C4-2B (cell line): ENCODE measurements around the gene COL23A1.

Experiments
- ZFX ChIP-seq: fragments of 450-650 bp; IDR thresholded peaks from 2 replicates; pipeline ENCODE4 v1.6.1; 2017
- TF ChIP-seq, protein P1 (sequence below): fragments of 450-650 bp; conservative IDR thresholded peaks from 2 replicates; pipeline ENCODE4 v1.5.1; 2017; ENCODE audit warnings: mild to moderate bottlenecking

DNA sequence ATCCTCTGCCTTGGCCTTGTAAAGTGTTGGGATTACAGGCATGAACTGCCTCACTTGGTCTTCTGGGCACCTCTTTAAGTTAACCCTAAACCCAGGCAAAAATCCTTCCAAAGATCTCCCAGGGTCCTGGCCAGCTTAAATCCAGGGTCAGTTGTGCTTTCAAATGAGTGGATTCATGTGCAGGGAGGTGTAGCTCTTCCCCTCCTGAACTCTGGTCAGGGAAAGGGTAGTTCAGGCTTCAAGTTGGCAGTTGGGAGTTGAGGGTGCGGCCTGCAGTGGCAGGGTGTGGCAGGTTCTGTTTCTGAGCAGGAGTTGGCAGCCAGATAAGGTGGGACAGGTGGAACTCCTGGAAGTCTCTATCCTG is 382.3 kb downstream of the COL23A1 start:
- TF ChIP-seq, protein P1, sequence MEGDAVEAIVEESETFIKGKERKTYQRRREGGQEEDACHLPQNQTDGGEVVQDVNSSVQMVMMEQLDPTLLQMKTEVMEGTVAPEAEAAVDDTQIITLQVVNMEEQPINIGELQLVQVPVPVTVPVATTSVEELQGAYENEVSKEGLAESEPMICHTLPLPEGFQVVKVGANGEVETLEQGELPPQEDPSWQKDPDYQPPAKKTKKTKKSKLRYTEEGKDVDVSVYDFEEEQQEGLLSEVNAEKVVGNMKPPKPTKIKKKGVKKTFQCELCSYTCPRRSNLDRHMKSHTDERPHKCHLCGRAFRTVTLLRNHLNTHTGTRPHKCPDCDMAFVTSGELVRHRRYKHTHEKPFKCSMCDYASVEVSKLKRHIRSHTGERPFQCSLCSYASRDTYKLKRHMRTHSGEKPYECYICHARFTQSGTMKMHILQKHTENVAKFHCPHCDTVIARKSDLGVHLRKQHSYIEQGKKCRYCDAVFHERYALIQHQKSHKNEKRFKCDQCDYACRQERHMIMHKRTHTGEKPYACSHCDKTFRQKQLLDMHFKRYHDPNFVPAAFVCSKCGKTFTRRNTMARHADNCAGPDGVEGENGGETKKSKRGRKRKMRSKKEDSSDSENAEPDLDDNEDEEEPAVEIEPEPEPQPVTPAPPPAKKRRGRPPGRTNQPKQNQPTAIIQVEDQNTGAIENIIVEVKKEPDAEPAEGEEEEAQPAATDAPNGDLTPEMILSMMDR: no peak
- TF ChIP-seq ZFX: no peak
